IMR-90 (cell line): ENCODE measurements around the gene SMTN.

Experiments used
- CTCF ChIP-seq: conservative IDR thresholded peaks from 2 replicates; pipeline ENCODE4 v1.5.1; 2012; ENCODE audit warnings: mild to moderate bottlenecking, low read depth, low read length, improper control_type of control experiment
- FOS ChIP-seq: fragments of 150-350 bp; IDR thresholded peaks from 2 replicates; pipeline ENCODE4 v1.6.1; 2016; ENCODE audit warnings: low read depth, low read length
- MAFK ChIP-seq: IDR thresholded peaks from 2 replicates; pipeline ENCODE4 v1.6.1; 2012; ENCODE audit warnings: low read depth, low read length, improper control_type of control experiment
- MAZ ChIP-seq: IDR thresholded peaks from 2 replicates; pipeline ENCODE4 v1.6.1; 2012; ENCODE audit warnings: low read depth, mild to moderate bottlenecking, low read length, improper control_type of control experiment, moderate library complexity, borderline replicate concordance
- NFE2L2 ChIP-seq: fragments of 150-350 bp; IDR thresholded peaks from 2 replicates; pipeline ENCODE4 v1.6.1; 2016; ENCODE audit warnings: low read depth, mild to moderate bottlenecking, low read length
- POLR2A ChIP-seq: IDR thresholded peaks from 2 replicates; pipeline ENCODE4 v1.6.1; 2012; ENCODE audit warnings: mild to moderate bottlenecking, low read depth, low read length
- RAD21 ChIP-seq: IDR thresholded peaks from 2 replicates; pipeline ENCODE4 v1.6.1; 2012; ENCODE audit warnings: low read length, improper control_type of control experiment
- SMC3 ChIP-seq: fragments of 150-350 bp; IDR thresholded peaks from 2 replicates; pipeline ENCODE4 v1.6.1; 2016; ENCODE audit warnings: low read depth, mild to moderate bottlenecking, antibody characterized with exemption, low read length, moderate library complexity

GRCh38 chr22:31046539-31047226, 34.4 kb upstream of the SMTN start:
- TF ChIP-seq POLR2A: no peak
- TF ChIP-seq CTCF: no peak
- TF ChIP-seq RAD21: no peak
- TF ChIP-seq NFE2L2: no peak
- no peak for TF ChIP-seq SMC3
- no peak for TF ChIP-seq MAFK
- TF ChIP-seq FOS: no peak
- no peak for TF ChIP-seq MAZ
